LNCaP clone FGC (cell line): Measurements from ENCODE around the gene NDUFAB1.

Experiments
- DNase-seq: peaks from one replicate; pipeline ENCODE4 v3.0.0-alpha.2; 2011; ENCODE audit warnings: low read depth
- H3K4me3 ChIP-seq: 2 replicates; pipeline ENCODE4 v1.5.1; 2011; ENCODE audit warnings: mild to moderate bottlenecking, low read depth, low read length, control low read depth
- CTCF ChIP-seq: IDR thresholded peaks from 2 replicates; pipeline ENCODE4 v1.5.1; 2012; ENCODE audit warnings: mild to moderate bottlenecking; ENCODE audit not compliant: control insufficient read depth, insufficient read depth; ENCODE audit errors: extremely low read depth

NDUFAB1 gene

DNA sequence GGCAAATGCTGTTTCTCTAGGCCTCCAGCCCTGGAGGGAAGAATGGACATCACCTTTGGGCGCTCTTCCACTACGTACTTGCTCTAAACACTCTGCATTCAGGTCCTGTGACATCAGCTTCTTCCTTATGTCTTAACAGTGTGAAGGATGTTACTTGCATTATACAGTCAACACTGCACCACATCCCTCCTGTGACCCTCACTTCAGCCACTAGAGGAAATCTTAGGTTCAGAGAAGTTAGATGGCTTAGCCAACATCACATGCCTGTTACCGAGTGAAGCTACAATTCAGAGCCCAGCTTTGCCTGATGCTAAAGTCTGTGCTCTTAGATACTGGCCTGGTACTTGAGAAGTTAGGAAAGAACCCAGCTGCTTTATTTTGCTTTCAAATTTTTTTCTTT lies 20.3 kb downstream of the NDUFAB1 start:
- TF ChIP-seq CTCF = no peak
- no peak for DNase-seq

GRCh38 chr16:23573817-23574216 lies 22.3 kb downstream of the NDUFAB1 start:
- no peak for DNase-seq
- no peak overlapping the region for H3K4me3 ChIP-seq
- no peak for TF ChIP-seq CTCF

More for the DNA sequence above, 20.3 kb downstream of the NDUFAB1 start:
- H3K4me3 ChIP-seq = no peak overlapping the region

GRCh38 chr16:23572394-23572793 lies 23.7 kb downstream of the NDUFAB1 start:
- H3K4me3 ChIP-seq = no peak overlapping the region
- DNase-seq = no peak
- no peak for TF ChIP-seq CTCF

DNA sequence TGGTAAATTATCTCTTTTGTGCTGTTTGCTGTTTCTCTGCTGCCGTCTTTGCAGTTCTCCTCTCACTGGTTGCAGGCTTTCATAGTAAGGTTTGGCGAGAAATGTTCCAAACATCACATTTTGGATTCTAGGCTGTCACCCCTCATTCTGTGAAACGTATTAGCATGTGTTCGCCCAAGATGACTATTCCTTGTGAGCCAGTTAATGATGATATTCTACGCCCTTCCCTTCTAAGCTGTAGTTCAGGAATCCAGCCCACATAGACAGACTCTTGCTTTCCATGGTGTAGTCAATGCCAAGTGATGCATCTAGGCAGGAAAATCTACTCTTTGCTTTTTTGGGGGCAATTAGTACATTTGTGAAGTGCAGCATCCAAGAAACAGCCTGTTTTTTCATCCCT lies 24.2 kb downstream of the NDUFAB1 start:
- DNase-seq = no peak
- no peak for TF ChIP-seq CTCF
- H3K4me3 ChIP-seq = no peak overlapping the region

- TF ChIP-seq CTCF = no peak
- no peak overlapping the region for H3K4me3 ChIP-seq
- no peak for DNase-seq
These were observed 25.0 kb downstream of the NDUFAB1 start for GRCh38 chr16:23570992-23571632.

- DNase-seq = no peak
- no peak for TF ChIP-seq CTCF
- no peak overlapping the region for H3K4me3 ChIP-seq
These were observed 28.5 kb downstream of the NDUFAB1 start for GRCh38 chr16:23567602-23568001.

DNA sequence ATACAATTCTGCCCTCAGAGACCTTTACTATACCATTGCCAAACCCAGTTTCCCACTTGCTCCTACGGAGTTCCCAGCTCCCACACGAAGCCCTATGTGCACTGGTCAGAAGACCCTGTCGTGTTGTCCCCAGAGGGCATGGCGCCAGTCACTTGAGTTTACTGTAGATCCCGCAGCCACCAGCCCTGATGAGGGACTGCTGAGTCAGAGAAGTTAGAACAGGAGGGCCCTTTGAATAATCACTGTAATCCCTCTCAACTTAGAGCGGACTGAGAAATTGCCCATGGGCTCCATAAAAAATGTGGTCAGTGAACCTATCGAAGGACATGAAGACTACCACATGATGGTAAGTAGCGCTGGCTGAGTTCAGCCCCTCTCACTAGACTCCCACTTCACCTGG lies 29.4 kb downstream of the NDUFAB1 start:
- no peak for DNase-seq
- TF ChIP-seq CTCF = no peak
- no peak overlapping the region for H3K4me3 ChIP-seq
